H1 (cell line): ENCODE measurements around the gene NPTX1. TPM values are rescaled to one million over a fixed set of nuclear protein-coding genes. Genes with fewer than 3 reads are reported as not detected.

Experiments used
- CTBP2 ChIP-seq: IDR thresholded peaks from 2 replicates; pipeline ENCODE4 v1.7.0; 2011; ENCODE audit warnings: borderline replicate concordance, mild to moderate bottlenecking, moderate library complexity, mixed read lengths, low read length; ENCODE audit not compliant: insufficient read depth, insufficient read length
- RFX5 ChIP-seq: IDR thresholded peaks from 2 replicates; pipeline ENCODE4 v1.6.1; 2011; ENCODE audit warnings: low read depth, low read length, improper control_type of control experiment, borderline replicate concordance
- SP4 ChIP-seq: IDR thresholded peaks from 2 replicates; pipeline ENCODE4 v1.6.1; 2012; ENCODE audit warnings: low read length, inconsistent platforms
- polyA plus RNA-seq, 7 experiments: library from polyadenylated mRNA; depleted of rRNA in 3 of 7; stranded (reverse) in 5 of 7; unstranded in 2 of 7; fragments of >200 nt in 5 of 7; fragments of 200-250 nt in 2 of 7; gene quantifications; 1 replicate in 5 of 7; 2 replicates in 1 of 7; 4 replicates in 1 of 7; pipeline versions ENCODE4 v1.2.1 to v1.2.3, GENCODE V29; 2011 to 2013; ENCODE audit warnings: missing spikeins in 2 of 7, mixed read lengths in 2 of 7
- total RNA-seq: library from RNA; stranded (reverse); fragmentation: NEBNext Ultra II Directional; extraction: Animal tissue kit (Norgen Biotek cat#: 25700); gene quantifications from 2 replicates; pipeline ENCODE4 v1.2.1, GENCODE V29; 2021

NPTX1 gene
- total and polyA plus RNA-seq, 2 of the 8 experiments (the other 6 are each of a cell fraction or from before 2014, with no cell fraction given), result 12.0 to 17.9 TPM

DNA sequence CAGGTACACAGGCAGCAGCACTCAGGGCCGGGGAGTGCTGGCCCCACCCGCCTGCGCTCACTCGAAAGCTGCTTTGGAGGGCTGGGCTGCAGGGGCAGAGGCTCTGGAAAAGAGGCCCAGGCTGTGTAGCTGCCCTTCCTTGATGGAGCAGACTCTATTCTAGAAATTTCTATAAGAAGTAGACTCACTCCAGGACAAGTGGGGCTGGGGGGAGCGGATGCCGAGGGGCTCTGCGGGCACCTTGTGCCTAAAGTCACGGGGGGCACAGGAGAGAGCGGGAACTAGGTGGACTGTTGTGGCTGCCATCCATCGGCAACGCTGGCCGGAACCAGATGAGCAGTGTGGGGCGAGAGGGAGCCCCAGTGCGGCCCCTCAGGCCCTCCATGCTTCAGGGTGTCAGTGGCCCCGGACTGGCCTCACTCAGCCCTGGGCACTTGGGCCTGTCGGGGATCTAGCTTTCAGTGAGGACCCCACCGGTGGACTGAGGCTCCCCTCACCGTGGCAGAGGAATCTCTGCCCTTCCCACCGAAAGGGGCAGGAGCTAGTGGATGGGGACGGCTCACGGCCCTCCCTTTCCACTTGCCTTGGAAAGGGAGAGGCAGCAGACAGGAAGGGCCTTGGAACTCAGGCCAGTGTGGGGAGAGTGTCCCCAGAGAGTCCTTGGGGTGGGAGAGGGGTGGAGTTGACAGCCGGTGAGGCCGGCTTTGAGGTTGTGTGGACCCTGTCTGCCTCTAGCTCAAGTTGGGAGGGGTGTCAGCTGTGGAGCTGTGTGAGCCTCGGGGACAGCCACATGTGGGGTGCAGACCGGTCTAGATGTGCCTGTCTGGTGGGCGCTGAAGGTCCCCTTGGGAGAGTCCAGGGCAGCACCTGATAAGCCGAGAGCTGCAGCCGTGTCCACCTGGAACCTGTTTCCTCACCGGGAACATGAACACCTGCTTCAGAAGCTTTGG is 44.9 kb downstream of the NPTX1 start (continued):
- TF ChIP-seq RFX5 (no peak), CTBP2 (no peak), SP4 (no peak)
